ENCODE data around the gene SCG2.

- TF ChIP-seq, protein P1, sequence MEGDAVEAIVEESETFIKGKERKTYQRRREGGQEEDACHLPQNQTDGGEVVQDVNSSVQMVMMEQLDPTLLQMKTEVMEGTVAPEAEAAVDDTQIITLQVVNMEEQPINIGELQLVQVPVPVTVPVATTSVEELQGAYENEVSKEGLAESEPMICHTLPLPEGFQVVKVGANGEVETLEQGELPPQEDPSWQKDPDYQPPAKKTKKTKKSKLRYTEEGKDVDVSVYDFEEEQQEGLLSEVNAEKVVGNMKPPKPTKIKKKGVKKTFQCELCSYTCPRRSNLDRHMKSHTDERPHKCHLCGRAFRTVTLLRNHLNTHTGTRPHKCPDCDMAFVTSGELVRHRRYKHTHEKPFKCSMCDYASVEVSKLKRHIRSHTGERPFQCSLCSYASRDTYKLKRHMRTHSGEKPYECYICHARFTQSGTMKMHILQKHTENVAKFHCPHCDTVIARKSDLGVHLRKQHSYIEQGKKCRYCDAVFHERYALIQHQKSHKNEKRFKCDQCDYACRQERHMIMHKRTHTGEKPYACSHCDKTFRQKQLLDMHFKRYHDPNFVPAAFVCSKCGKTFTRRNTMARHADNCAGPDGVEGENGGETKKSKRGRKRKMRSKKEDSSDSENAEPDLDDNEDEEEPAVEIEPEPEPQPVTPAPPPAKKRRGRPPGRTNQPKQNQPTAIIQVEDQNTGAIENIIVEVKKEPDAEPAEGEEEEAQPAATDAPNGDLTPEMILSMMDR (IDR thresholded peaks at IDR 0.05; ENCODE audit: low read length), result no peak
- TF ChIP-seq EZH2phosphoT487 (IDR thresholded peaks at IDR 0.05; ENCODE audit: low read length), result no peak
- no peak for TF ChIP-seq EZH2 (optimal IDR thresholded peaks at IDR 0.05; ENCODE audit: low read depth, low read length)
Measured at GRCh38 chr2:223619486-223620129, 17.4 kb upstream of the SCG2 start.

Measured in MM.1S (cell line).